HEK293 (cell line): ENCODE measurements around the gene PTPRN2.

ENCODE experiments used
- CTCF ChIA-PET: fragments of 350-600 bp; formaldehyde crosslinking; extraction: SDS; loops from one replicate; lab custom pipeline; 2021; ENCODE audit warnings: antibody characterized with exemption; lab: Yijun Ruan, JAX
- POLR2A ChIA-PET: fragments of 300-600 bp; formaldehyde crosslinking; extraction: SDS; loops from one replicate; lab custom pipeline; 2020; ENCODE audit warnings: antibody characterized with exemption, inconsistent platforms; lab: Yijun Ruan, JAX
- H3K27ac ChIP-seq: fragments of 200-500 bp; sonication (Bioruptor generic); 2 replicates; pipeline ENCODE4 v1.5.1; 2014; ENCODE audit warnings: low read depth, low read length, control low read depth, inconsistent platforms; ENCODE audit errors: extremely low read depth
- H3K36me3 ChIP-seq, 2 experiments: fragments of 200-500 bp in 1 of 2; sonication (Bioruptor generic) in 1 of 2; 1 replicate in 1 of 2; 2 replicates in 1 of 2; pipeline ENCODE4 v1.5.1; 2014 to 2017; ENCODE audit warnings: inconsistent platforms in 2 of 2, low read length in 2 of 2; ENCODE audit not compliant: control insufficient read depth in 2 of 2, insufficient read depth in 1 of 2
- H3K4me1 ChIP-seq: fragments of 200-500 bp; sonication (Bioruptor generic); 2 replicates; pipeline ENCODE4 v1.5.1; 2014; ENCODE audit warnings: mild to moderate bottlenecking, low read length, inconsistent platforms; ENCODE audit not compliant: control insufficient read depth, insufficient read depth
- H3K4me3 ChIP-seq: 2 replicates; pipeline ENCODE4 v1.5.1; 2011; ENCODE audit warnings: low read depth, mild to moderate bottlenecking, control low read depth, low read length, moderate library complexity
- H3K9me3 ChIP-seq: fragments of 200-500 bp; sonication (Bioruptor generic); 2 replicates; pipeline ENCODE4 v1.5.1; 2014; ENCODE audit warnings: low read depth, low read length, inconsistent platforms; ENCODE audit not compliant: control insufficient read depth, insufficient read depth
- GLI2 ChIP-seq: fragments of 450-650 bp; formaldehyde crosslinking; IDR thresholded peaks from 2 replicates; pipeline ENCODE4; 2017; ENCODE audit warnings: missing biosample characterization, missing genetic modification characterization, low read depth, borderline replicate concordance
- MEIS1 ChIP-seq: sonication (generic); formaldehyde crosslinking; IDR thresholded peaks from 2 replicates; pipeline ENCODE4 v1.8.1; 2022; ENCODE audit warnings: missing genetic modification reagents, mild to moderate bottlenecking, borderline replicate concordance
- PBX3 ChIP-seq: sonication (generic); formaldehyde crosslinking; IDR thresholded peaks from 2 replicates; pipeline ENCODE4 v1.8.1; 2022; ENCODE audit warnings: mild to moderate bottlenecking, moderate library complexity, missing genetic modification reagents
- PRDM4 ChIP-seq: fragments of 450-650 bp; formaldehyde crosslinking; IDR thresholded peaks from 2 replicates; pipeline ENCODE4 v1.5.1; 2017; ENCODE audit warnings: missing biosample characterization, missing genetic modification characterization
- ZBTB11 ChIP-seq: fragments of 450-650 bp; formaldehyde crosslinking; conservative IDR thresholded peaks from 2 replicates; pipeline ENCODE4 v1.5.1; 2016; ENCODE audit warnings: low read depth, missing biosample characterization, missing genetic modification characterization
- ZBTB44 ChIP-seq: fragments of 450-650 bp; IDR thresholded peaks from 2 replicates; pipeline ENCODE4 v1.5.1; 2018; ENCODE audit warnings: missing biosample characterization, mild to moderate bottlenecking, missing genetic modification characterization
- ZBTB7A ChIP-seq: fragments of 450-650 bp; formaldehyde crosslinking; IDR thresholded peaks from 2 replicates; pipeline ENCODE4 v1.5.1; 2016; ENCODE audit warnings: low read depth, missing biosample characterization, missing genetic modification characterization
- ZIC2 ChIP-seq: fragments of 450-650 bp; formaldehyde crosslinking; IDR thresholded peaks from 2 replicates; pipeline ENCODE4 v1.5.1; 2016; ENCODE audit warnings: missing biosample characterization, missing genetic modification characterization
- ZNF19 ChIP-seq: fragments of 450-650 bp; formaldehyde crosslinking; IDR thresholded peaks from 2 replicates; pipeline ENCODE4; 2016; ENCODE audit warnings: missing biosample characterization, missing genetic modification characterization, low read depth
- ZNF26 ChIP-seq: fragments of 450-650 bp; formaldehyde crosslinking; IDR thresholded peaks from 2 replicates; pipeline ENCODE4 v1.5.1; 2016; ENCODE audit warnings: missing biosample characterization, missing genetic modification characterization
- ZNF610 ChIP-seq: fragments of 450-650 bp; formaldehyde crosslinking; IDR thresholded peaks from 2 replicates; pipeline ENCODE4 v1.5.1; 2016; ENCODE audit warnings: missing biosample characterization, missing genetic modification characterization, borderline replicate concordance
- ZNF704 ChIP-seq: fragments of 450-650 bp; formaldehyde crosslinking; IDR thresholded peaks from 2 replicates; pipeline ENCODE4 v1.5.1; 2016; ENCODE audit warnings: missing biosample characterization, missing genetic modification characterization
- ZNF785 ChIP-seq: fragments of 450-650 bp; formaldehyde crosslinking; IDR thresholded peaks from 2 replicates; pipeline ENCODE4 v1.5.1; 2016; ENCODE audit warnings: missing biosample characterization, missing genetic modification characterization

Gene PTPRN2

GRCh38 chr7:158616050-158616449 lies 28.4 kb upstream of the PTPRN2 start (continued):
- TF ChIP-seq ZBTB11 (tag by site-specific recombination): no peak

- TF ChIP-seq ZNF26: no peak
- TF ChIP-seq ZIC2 (tag by site-specific recombination): no peak
- TF ChIP-seq PRDM4: peak; percentile 58
- no peak for TF ChIP-seq PBX3
- TF ChIP-seq ZNF785 (tag by site-specific recombination): no peak
- TF ChIP-seq ZNF704: no peak
- CTCF ChIA-PET: interaction anchor here (1.2 kb wide), 1 partner anchor 32 kb away, joined by 3 read pairs; no protein-coding TSS in a partner anchor
- H3K4me3 ChIP-seq: no peak overlapping the region
Measured at GRCh38 chr7:158614700-158615099, 27.1 kb upstream of the PTPRN2 start.

GRCh38 chr7:158613481-158613880 lies 25.9 kb upstream of the PTPRN2 start:
- POLR2A ChIA-PET: interaction anchor here (0.5 to 0.6 kb wide), 2 partner anchors 10 to 198 kb away, joined by 3 to 4 read pairs; no protein-coding TSS in a partner anchor
- Histone ChIP-seq H3K4me3 (no peak overlapping the region), H3K36me3 (peaks cover 0 to 27% of the 10 kb centered on the region in 2 experiments; a peak in 2 of 3 replicates), H3K27ac (no peak overlapping the region), H3K9me3 (no peaks in the 10 kb centered on the region), H3K4me1 (peaks cover 13% of the 10 kb centered on the region; the same call in 1 of the 2 replicates)
- CTCF ChIA-PET: interaction anchor here (1.2 kb wide), 1 partner anchor 33 kb away, joined by 3 read pairs; no protein-coding TSS in a partner anchor
- TF ChIP-seq ZNF610: no peak
- TF ChIP-seq MEIS1 (CRISPR knock-in tag): no peak
- no peak for TF ChIP-seq GLI2 (tag by site-specific recombination)
- peak; percentile 83 for TF ChIP-seq ZBTB44 (tag by site-specific recombination)
- no peak for TF ChIP-seq ZBTB7A (tag by site-specific recombination)
- TF ChIP-seq ZNF19 (tag by site-specific recombination): no peak

More at GRCh38 chr7:158614700-158615099, 27.1 kb upstream of the PTPRN2 start:
- H3K36me3 ChIP-seq: peaks cover 0 to 21% of the 10 kb centered on the region in 2 experiments; a peak in 2 of 3 replicates
- no peaks in the 10 kb centered on the region for H3K9me3 ChIP-seq
- peaks cover 13% of the 10 kb centered on the region; the same call in 1 of the 2 replicates for H3K4me1 ChIP-seq
- H3K27ac ChIP-seq: no peak overlapping the region
- POLR2A ChIA-PET: no interaction called here
